ENCODE data around the gene GTSE1. TPM values are rescaled to one million over a fixed set of nuclear protein-coding genes. Genes with fewer than 3 reads are reported as not detected.

The GTSE1 gene
- total RNA-seq, 2 donors from 2014 or later = 0.26 TPM; not detected in 1

DNA sequence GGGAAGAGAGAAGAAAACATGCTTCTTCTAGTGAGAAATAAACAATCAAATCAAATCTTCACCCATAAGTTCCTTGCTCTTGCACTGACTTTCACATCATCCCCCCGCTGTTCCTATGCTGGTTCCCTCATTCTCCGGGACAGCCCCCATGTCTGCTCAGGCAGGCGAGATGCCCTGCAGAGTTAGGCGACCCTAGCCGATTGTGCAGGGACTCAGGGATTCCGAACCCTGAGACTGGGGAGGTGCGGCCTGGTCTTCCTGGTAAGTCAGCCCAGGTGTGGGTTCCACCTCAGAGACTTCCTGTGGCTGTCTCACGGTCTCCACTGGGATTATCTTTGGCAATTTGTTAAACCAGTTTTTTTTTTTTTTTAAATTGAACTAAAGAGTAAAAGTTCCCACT is 22.3 kb upstream of the GTSE1 start:
- H3K27ac ChIP-seq = no peak overlapping the region
- H3K36me3 ChIP-seq (replicated peaks in 1 of 2; ENCODE audit: insufficient read depth in 1 of 2, low read depth in 2 of 2) = peaks cover 25 to 29% of the 10 kb centered on the region in 2 donors
- 95 to 100% methylated on average over 8 of the region's 8 CpGs for WGBS, 2 donors
- intact Hi-C loops (cut with DNase I) = no loop called here
- peaks cover 8% of the 10 kb centered on the region for H3K4me1 ChIP-seq
- no peak overlapping the region for H3K4me3 ChIP-seq
- no peaks in the 10 kb centered on the region for H3K9me3 ChIP-seq
- TF ChIP-seq, protein P1, sequence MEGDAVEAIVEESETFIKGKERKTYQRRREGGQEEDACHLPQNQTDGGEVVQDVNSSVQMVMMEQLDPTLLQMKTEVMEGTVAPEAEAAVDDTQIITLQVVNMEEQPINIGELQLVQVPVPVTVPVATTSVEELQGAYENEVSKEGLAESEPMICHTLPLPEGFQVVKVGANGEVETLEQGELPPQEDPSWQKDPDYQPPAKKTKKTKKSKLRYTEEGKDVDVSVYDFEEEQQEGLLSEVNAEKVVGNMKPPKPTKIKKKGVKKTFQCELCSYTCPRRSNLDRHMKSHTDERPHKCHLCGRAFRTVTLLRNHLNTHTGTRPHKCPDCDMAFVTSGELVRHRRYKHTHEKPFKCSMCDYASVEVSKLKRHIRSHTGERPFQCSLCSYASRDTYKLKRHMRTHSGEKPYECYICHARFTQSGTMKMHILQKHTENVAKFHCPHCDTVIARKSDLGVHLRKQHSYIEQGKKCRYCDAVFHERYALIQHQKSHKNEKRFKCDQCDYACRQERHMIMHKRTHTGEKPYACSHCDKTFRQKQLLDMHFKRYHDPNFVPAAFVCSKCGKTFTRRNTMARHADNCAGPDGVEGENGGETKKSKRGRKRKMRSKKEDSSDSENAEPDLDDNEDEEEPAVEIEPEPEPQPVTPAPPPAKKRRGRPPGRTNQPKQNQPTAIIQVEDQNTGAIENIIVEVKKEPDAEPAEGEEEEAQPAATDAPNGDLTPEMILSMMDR (IDR thresholded peaks at IDR 0.05) = no peak
- no peak for TF ChIP-seq POLR2A (IDR thresholded peaks at IDR 0.05)
- no peak for ATAC-seq
- no peak for DNase-seq
- no peaks in the 10 kb centered on the region for H3K27me3 ChIP-seq

DNA sequence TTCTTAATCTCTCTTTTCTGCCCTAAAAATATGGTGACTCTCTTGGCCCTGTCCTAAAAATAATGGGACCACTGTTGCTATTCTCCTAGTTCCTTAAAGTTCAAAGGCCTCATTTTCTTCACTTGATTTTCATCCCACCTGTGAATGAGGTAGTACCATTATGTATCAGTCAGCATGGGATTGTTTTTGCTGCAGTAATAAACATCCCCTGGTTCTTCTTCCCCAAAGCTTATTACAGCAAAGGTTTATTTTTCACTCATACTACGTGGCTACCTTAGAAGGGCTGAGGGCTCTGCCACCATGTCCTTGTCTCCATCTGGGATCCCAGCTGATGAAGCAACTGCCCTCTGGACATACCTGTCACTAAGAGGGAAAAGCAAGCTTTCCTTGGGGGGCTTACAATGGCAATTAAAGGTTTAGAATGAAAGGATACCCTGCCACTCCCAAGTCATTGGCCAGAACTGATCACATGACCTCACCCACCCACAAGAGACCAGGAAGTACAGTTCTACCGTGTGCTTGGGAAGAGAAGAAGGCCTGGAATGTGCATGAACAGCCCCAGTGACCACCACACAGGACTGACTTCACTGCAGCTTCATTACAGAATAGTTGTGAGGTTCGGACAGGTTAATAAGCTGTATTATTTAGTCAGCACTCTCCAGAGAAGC is 21.1 kb upstream of the GTSE1 start:
- H3K27me3 ChIP-seq = no peaks in the 10 kb centered on the region
- H3K4me3 ChIP-seq = no peak overlapping the region
- TF ChIP-seq, protein P1 (IDR thresholded peaks at IDR 0.05) = no peak
- no peak for TF ChIP-seq POLR2A (IDR thresholded peaks at IDR 0.05)
- no peak for DNase-seq
- WGBS, 2 donors = 71 to 79% methylated on average over 3 of the region's 3 CpGs
- no peak overlapping the region for H3K27ac ChIP-seq
- peak; percentile 36 for ATAC-seq
- no peaks in the 10 kb centered on the region for H3K4me1 ChIP-seq
- H3K9me3 ChIP-seq = no peaks in the 10 kb centered on the region
- peaks cover 27 to 40% of the 10 kb centered on the region in 2 donors for H3K36me3 ChIP-seq (replicated peaks in 1 of 2; ENCODE audit: insufficient read depth in 1 of 2, low read depth in 2 of 2)
- intact Hi-C loops (cut with DNase I) = no loop called here

DNA sequence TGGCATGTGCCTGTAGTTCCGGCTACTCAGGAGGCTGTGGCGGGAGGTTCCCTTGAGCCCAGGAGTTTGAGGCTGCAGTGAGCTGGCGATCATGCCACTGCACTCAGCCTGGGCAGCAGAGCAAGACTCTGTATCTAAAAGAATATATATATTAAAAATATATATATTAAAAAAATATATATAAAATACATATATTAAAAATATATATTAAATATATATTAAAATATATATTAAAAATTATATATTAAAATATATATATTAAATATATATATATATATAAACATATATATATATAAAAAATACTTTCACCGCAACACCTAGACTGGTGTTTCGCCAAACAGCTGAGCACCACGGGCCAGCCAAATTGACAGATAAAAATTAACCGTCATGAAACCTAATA is 20.1 kb upstream of the GTSE1 start:
- no peak for ATAC-seq
- WGBS, 2 donors = 81 to 85% methylated on average over 7 of the region's 7 CpGs
- intact Hi-C loops (cut with DNase I) = no loop called here
- Histone ChIP-seq H3K4me3 (no peak overlapping the region), H3K36me3 (replicated peaks in 1 of 2; ENCODE audit: insufficient read depth in 1 of 2, low read depth in 2 of 2) (peaks cover 27 to 47% of the 10 kb centered on the region in 2 donors), H3K27ac (no peak overlapping the region), H3K9me3 (no peaks in the 10 kb centered on the region), H3K4me1 (no peaks in the 10 kb centered on the region), H3K27me3 (no peaks in the 10 kb centered on the region)
- no peak for DNase-seq
- TF ChIP-seq, protein P1 (IDR thresholded peaks at IDR 0.05) = no peak
- no peak for TF ChIP-seq POLR2A (IDR thresholded peaks at IDR 0.05)

DNA sequence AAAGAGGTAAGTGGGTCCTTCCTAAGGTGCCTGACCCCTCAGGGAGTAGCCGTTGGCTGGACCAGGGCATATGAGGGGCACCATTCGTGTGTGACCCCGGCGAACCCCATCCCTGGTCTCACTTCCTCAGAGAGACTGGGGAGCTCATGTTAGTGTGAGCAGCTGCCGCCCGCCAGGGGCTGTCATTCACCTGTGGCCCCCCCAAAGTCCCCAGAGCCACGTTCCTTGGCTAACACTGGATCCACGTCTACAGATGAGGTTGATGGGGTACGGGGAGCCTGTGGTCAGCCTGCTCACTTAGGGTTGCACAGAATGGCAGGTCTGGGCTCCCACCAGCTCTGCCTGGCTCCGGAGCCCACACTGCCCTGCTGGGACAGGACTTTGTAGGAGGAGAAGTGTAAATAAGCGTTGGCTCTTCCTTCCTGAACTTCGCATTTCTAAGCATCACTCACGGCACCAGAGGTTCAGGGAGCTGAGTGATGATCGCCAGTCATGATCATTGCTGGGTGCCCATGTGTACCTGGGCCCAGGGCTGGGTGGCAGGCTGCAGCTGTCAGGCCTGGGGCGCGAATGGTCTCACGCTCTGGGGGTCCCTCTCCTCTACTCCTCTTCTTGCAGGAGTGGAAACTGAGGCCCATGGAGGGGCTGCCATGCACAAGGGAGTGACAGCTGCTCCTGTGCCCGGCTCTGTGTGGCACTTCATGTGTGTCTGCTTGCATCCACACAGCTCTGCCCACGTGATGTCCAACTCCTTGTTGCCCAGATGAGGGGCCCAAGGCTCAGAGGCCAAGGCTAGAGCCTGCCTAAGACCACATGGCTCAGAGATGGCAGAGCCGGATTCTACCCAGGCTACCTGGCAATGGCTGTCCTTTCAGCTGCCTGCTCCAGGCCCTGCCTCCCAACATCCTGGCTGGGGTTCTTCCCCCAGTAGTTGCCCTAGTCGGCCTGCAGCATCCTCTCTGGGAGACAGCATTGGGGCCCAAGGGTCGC is 17.7 kb upstream of the GTSE1 start:
- H3K36me3 ChIP-seq (replicated peaks in 1 of 2; ENCODE audit: insufficient read depth in 1 of 2, low read depth in 2 of 2) = peaks cover 23 to 48% of the 10 kb centered on the region in 2 donors
- no peaks in the 10 kb centered on the region for H3K27me3 ChIP-seq
- H3K4me1 ChIP-seq = no peaks in the 10 kb centered on the region
- no peaks in the 10 kb centered on the region for H3K9me3 ChIP-seq
- DNase-seq (no peak), ATAC-seq (no peak)
- intact Hi-C loops (cut with DNase I) = no loop called here
- 82 to 90% methylated on average over 10 to 20 of the region's 22 CpGs for WGBS, 2 donors
- TF ChIP-seq, protein P1 (IDR thresholded peaks at IDR 0.05) = no peak
- no peak for TF ChIP-seq POLR2A (IDR thresholded peaks at IDR 0.05)
- H3K4me3 ChIP-seq = no peak overlapping the region
- no peak overlapping the region for H3K27ac ChIP-seq
